Smooth muscle cell (in vitro differentiated cells): ENCODE results near the gene COL5A1. TPM values are rescaled to one million over a fixed set of nuclear protein-coding genes. Genes with fewer than 3 reads are reported as not detected.

Source experiments
- DNase-seq: peaks from one replicate; lab custom pipeline; 2025; ENCODE audit not compliant: unreplicated experiment; lab: John Stamatoyannopoulos, UW
- H2AFZ ChIP-seq: fragments of 200-600 bp; sonication (generic); 2 replicates; pipeline ENCODE4 v1.6.0; 2016; ENCODE audit warnings: antibody characterized with exemption, low read depth, mild to moderate bottlenecking
- H3F3A ChIP-seq: fragments of 200-600 bp; sonication (generic); 2 replicates; pipeline ENCODE4 v1.6.0; 2017; ENCODE audit warnings: antibody characterized with exemption, low read depth
- H3K27ac ChIP-seq: fragments of 200-600 bp; sonication (generic); 2 replicates; pipeline ENCODE4 v1.5.1; 2016; ENCODE audit warnings: low read depth, mild to moderate bottlenecking
- H3K27me3 ChIP-seq: fragments of 200-600 bp; sonication (generic); 2 replicates; pipeline ENCODE4 v1.6.1; 2016; ENCODE audit warnings: low read depth, mild to moderate bottlenecking
- H3K36me3 ChIP-seq: fragments of 200-600 bp; sonication (generic); 2 replicates; pipeline ENCODE4 v1.5.1; 2016; ENCODE audit warnings: low read depth
- H3K4me1 ChIP-seq: fragments of 200-600 bp; sonication (generic); 2 replicates; pipeline ENCODE4 v1.5.1; 2016; ENCODE audit warnings: low read depth
- H3K4me2 ChIP-seq: fragments of 200-600 bp; sonication (generic); 2 replicates; pipeline ENCODE4 v1.6.0; 2016; ENCODE audit warnings: mild to moderate bottlenecking
- H3K4me3 ChIP-seq: fragments of 200-600 bp; sonication (generic); 2 replicates; pipeline ENCODE4 v1.5.1; 2016; ENCODE audit warnings: mild to moderate bottlenecking
- H3K79me2 ChIP-seq: fragments of 200-600 bp; sonication (generic); 2 replicates; pipeline ENCODE4 v1.6.0; 2016; ENCODE audit warnings: low read depth, mild to moderate bottlenecking
- H3K9ac ChIP-seq: fragments of 200-600 bp; sonication (generic); 2 replicates; pipeline ENCODE4 v1.6.0; 2016; ENCODE audit warnings: low read depth
- H3K9me3 ChIP-seq: fragments of 200-600 bp; sonication (generic); replicated peaks from 2 replicates; pipeline ENCODE4 v1.5.1; 2016; ENCODE audit warnings: low read depth
- H4K20me1 ChIP-seq: fragments of 200-600 bp; sonication (generic); 2 replicates; pipeline ENCODE4 v1.6.0; 2016; ENCODE audit warnings: low read depth
- WGBS: methylation state at CpG from one replicate; pipeline ENCODE4 v1.1.7; 2016; ENCODE audit warnings: low lambda C conversion rate; 5-methylcytosine and 5-hydroxymethylcytosine counted together
- polyA plus RNA-seq: library from polyadenylated mRNA; unstranded; fragments of >200 nt; fragmentation: Nextera tagmentation; extraction: Ambion mirVana; gene quantifications from 2 replicates; pipeline ENCODE4 v1.2.1, GENCODE V29; 2016
- total RNA-seq: library from RNA; depleted of rRNA; stranded (reverse); fragments of >200 nt; gene quantifications from 2 replicates; pipeline ENCODE4 v1.2.3, GENCODE V29; 2014
- TF ChIP-seq, protein P1 (sequence below): fragments of 200-600 bp; sonication (generic); IDR thresholded peaks from 2 replicates; pipeline ENCODE4 v1.5.1; 2017; ENCODE audit warnings: borderline replicate concordance, mild to moderate bottlenecking, antibody characterized with exemption; ENCODE audit not compliant: insufficient read depth, poor library complexity, severe bottlenecking

COL5A1 gene
- total and polyA plus RNA-seq, 2 experiments from 2014 or later = 1,084 to 1,443 TPM

DNA sequence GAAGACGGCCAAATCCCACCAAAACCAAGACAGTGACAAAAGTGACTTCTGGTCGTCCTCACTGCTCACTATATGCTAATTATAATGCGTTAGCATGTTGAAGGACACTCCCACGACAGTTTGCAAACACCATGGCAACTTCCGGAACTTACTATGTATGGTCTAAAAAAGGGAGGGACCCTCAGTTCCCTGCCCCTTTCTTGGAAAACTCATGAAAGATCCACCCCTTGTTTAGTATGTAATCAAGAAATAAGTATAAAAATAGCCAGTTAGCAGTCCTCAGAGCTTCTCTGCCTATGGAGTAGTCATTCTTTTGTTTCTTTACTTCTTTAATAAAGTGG is 248.5 kb downstream of the COL5A1 start:
- TF ChIP-seq, protein P1, sequence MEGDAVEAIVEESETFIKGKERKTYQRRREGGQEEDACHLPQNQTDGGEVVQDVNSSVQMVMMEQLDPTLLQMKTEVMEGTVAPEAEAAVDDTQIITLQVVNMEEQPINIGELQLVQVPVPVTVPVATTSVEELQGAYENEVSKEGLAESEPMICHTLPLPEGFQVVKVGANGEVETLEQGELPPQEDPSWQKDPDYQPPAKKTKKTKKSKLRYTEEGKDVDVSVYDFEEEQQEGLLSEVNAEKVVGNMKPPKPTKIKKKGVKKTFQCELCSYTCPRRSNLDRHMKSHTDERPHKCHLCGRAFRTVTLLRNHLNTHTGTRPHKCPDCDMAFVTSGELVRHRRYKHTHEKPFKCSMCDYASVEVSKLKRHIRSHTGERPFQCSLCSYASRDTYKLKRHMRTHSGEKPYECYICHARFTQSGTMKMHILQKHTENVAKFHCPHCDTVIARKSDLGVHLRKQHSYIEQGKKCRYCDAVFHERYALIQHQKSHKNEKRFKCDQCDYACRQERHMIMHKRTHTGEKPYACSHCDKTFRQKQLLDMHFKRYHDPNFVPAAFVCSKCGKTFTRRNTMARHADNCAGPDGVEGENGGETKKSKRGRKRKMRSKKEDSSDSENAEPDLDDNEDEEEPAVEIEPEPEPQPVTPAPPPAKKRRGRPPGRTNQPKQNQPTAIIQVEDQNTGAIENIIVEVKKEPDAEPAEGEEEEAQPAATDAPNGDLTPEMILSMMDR = no peak
- Histone ChIP-seq H3K4me3 (no peak overlapping the region), H3K36me3 (no peaks in the 10 kb centered on the region), H3F3A (no peaks in the 10 kb centered on the region), H3K4me1 (no peaks in the 10 kb centered on the region), H3K9me3 (no peaks in the 10 kb centered on the region), H2AFZ (no peak overlapping the region), H3K79me2 (no peaks in the 10 kb centered on the region), H3K27me3 (no peaks in the 10 kb centered on the region), H3K4me2 (no peak overlapping the region), H3K9ac (no peak overlapping the region), H3K27ac (no peak overlapping the region), H4K20me1 (no peaks in the 10 kb centered on the region)
- no peak for DNase-seq
- WGBS = 92% methylated on average over 5 of the region's 5 CpGs

DNA sequence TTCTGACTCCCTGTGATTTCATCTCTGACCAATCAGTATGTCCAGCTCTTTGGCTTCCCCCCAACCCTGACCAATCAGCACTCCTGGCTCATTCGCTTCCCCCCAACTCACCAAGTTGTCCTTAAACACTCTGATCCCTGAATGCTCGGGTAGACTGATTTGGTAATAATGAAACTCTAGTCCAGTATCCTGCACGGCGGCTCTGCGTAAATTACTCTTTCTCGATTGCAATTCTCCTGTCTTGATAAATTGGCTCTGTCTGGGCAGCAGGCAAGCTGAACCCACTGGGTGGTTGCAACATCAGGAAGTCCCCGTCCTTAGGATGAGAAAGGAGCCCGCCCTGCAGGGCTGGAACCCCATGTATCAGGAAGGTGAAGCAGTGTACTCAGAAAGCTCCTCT is 249.4 kb downstream of the COL5A1 start:
- 90% methylated on average over 8 of the region's 8 CpGs for WGBS
- H3K4me3 ChIP-seq = no peak overlapping the region
- no peaks in the 10 kb centered on the region for H3K79me2 ChIP-seq
- no peaks in the 10 kb centered on the region for H3K27me3 ChIP-seq
- H3K36me3 ChIP-seq = no peaks in the 10 kb centered on the region
- H3K4me1 ChIP-seq = no peaks in the 10 kb centered on the region
- TF ChIP-seq, protein P1 = no peak
- no peaks in the 10 kb centered on the region for H3F3A ChIP-seq
- H3K27ac ChIP-seq = no peak overlapping the region
- H3K9me3 ChIP-seq = no peaks in the 10 kb centered on the region
- no peaks in the 10 kb centered on the region for H4K20me1 ChIP-seq
- no peak overlapping the region for H3K4me2 ChIP-seq
- H3K9ac ChIP-seq = no peak overlapping the region
- H2AFZ ChIP-seq = no peak overlapping the region
- DNase-seq = no peak

DNA sequence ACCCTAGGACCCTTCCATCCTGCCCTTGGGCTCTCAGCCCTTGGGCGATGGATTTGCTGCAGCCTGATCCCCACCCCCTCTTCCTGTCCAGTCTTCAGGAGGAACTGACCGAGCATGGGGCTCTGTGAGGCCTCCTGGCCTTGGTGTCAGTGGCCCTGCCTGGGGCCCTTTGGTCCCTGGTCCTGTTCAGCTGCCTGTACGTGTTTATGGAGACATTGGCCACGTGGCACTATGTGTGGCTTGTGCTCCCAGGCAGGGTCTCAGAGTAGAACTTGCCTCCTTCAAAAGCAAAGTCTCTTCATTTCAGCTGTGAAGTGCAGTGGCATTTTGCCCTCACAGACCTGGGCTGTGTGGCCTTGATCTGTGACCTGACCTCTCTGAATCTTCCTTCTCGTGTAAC is 250.1 kb downstream of the COL5A1 start:
- H3K4me3 ChIP-seq = no peak overlapping the region

DNA sequence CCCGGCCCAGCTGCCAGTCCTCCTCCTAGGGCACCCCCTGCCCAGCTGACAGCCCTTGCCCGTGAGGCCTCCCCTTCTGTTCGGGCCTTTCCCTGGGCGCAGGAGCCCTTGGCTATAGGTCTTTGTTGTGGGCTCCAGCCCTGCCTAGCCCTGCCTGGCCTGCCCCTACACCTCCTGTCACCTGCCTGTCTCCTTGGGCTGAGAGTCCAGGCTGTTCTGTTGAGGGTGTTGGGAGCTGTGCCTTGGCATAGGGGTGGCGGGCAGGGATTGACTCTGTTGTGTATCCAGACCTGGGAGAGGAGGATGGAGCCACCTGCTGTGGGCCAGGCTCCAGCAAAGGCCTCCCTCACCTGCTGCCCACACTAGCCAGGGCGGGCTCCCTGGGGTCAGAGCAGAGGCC is 250.6 kb downstream of the COL5A1 start:
- Histone ChIP-seq H3K4me1 (no peaks in the 10 kb centered on the region), H3K9ac (no peak overlapping the region), H3K79me2 (no peaks in the 10 kb centered on the region), H4K20me1 (no peaks in the 10 kb centered on the region), H3K36me3 (no peaks in the 10 kb centered on the region), H3K9me3 (no peaks in the 10 kb centered on the region), H3F3A (no peaks in the 10 kb centered on the region), H3K4me2 (no peak overlapping the region), H3K27me3 (no peaks in the 10 kb centered on the region), H3K27ac (no peak overlapping the region), H3K4me3 (no peak overlapping the region), H2AFZ (no peak overlapping the region)
- WGBS = 88% methylated on average over 6 of the region's 6 CpGs
- DNase-seq = no peak
- TF ChIP-seq, protein P1 = no peak

More for the DNA sequence above, 250.1 kb downstream of the COL5A1 start:
- Histone ChIP-seq H3K9ac (no peak overlapping the region), H3K4me1 (no peaks in the 10 kb centered on the region), H3K27ac (no peak overlapping the region), H3K9me3 (no peaks in the 10 kb centered on the region), H3K27me3 (no peaks in the 10 kb centered on the region), H3K36me3 (no peaks in the 10 kb centered on the region), H3K4me2 (no peak overlapping the region), H4K20me1 (no peaks in the 10 kb centered on the region), H3F3A (no peaks in the 10 kb centered on the region), H3K79me2 (no peaks in the 10 kb centered on the region), H2AFZ (no peak overlapping the region)
- TF ChIP-seq, protein P1 = no peak
- WGBS = 88% methylated on average over 5 of the region's 5 CpGs
- no peak for DNase-seq
